ENCODE results near the gene SLC3A2.

Gene SLC3A2

GRCh38 chr11:62919476-62919875, 38.8 kb downstream of the SLC3A2 start:
- Mint-ChIP-seq H3K27me3 (ENCODE audit: low read depth, poor library complexity) (peaks cover 45% of the 10 kb centered on the region), H3K27ac (peak overlapping the region; percentile 79), H3K4me1 (peaks cover 38% of the 10 kb centered on the region), H3K36me3 (ENCODE audit: low read depth) (no peaks in the 10 kb centered on the region), H3K9me3 (peaks cover 10% of the 10 kb centered on the region), H3K4me3 (no peak overlapping the region)
- no peak for DNase-seq
- no peak for TF ChIP-seq CTCF (IDR thresholded peaks at IDR 0.05)

- Mint-ChIP-seq H3K9me3 (peaks cover 10% of the 10 kb centered on the region), H3K27me3 (ENCODE audit: low read depth, poor library complexity) (peaks cover 51% of the 10 kb centered on the region), H3K27ac (peak overlapping the region; percentile 79)
These were observed 39.4 kb downstream of the SLC3A2 start for GRCh38 chr11:62919898-62920640.

DNA sequence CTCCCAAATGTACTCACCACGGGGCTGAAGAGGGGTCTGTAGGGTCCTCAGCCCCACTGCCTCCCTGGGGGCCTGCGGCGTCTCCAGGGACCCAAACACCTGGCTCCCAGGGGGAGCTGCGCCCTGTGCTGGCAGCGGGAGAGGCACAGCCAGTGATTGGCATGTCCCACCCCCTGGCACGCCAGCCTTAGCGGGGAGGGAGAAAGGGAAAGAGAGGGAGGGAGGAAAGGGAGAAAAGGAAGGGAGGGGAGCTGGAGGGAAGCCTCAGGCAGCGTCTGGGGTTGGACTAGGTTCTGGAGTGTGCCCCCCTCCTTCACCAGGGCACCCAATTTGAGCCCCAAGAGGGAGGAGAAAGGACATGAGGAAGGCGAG, 40.5 kb downstream of the SLC3A2 start, which contains the start of gene CHRM1:
TSS of gene CHRM1 (minus strand) at position 163 of the 372 bp plus-strand sequence. CDS start 10,263 bp downstream, outside the sequence.
- H3K9me3 Mint-ChIP-seq: peaks cover 16% of the 10 kb centered on the region
- H3K36me3 Mint-ChIP-seq (ENCODE audit: low read depth): no peaks in the 10 kb centered on the region
- TF ChIP-seq CTCF (IDR thresholded peaks at IDR 0.05): no peak
- peaks cover 47% of the 10 kb centered on the region for H3K4me1 Mint-ChIP-seq
- no peak for DNase-seq
- H3K27ac Mint-ChIP-seq: no peak within 1 kb of the TSS
- H3K27me3 Mint-ChIP-seq (ENCODE audit: low read depth, poor library complexity): peaks cover 57% of the 10 kb centered on the region
- H3K4me3 Mint-ChIP-seq: no peak within 1 kb of the TSS

More at GRCh38 chr11:62919898-62920640, 39.4 kb downstream of the SLC3A2 start:
- H3K4me3 Mint-ChIP-seq: no peak overlapping the region
- H3K36me3 Mint-ChIP-seq (ENCODE audit: low read depth): no peaks in the 10 kb centered on the region
- no peak for DNase-seq
- H3K4me1 Mint-ChIP-seq: peaks cover 38% of the 10 kb centered on the region
- TF ChIP-seq CTCF (IDR thresholded peaks at IDR 0.05): no peak

DNA sequence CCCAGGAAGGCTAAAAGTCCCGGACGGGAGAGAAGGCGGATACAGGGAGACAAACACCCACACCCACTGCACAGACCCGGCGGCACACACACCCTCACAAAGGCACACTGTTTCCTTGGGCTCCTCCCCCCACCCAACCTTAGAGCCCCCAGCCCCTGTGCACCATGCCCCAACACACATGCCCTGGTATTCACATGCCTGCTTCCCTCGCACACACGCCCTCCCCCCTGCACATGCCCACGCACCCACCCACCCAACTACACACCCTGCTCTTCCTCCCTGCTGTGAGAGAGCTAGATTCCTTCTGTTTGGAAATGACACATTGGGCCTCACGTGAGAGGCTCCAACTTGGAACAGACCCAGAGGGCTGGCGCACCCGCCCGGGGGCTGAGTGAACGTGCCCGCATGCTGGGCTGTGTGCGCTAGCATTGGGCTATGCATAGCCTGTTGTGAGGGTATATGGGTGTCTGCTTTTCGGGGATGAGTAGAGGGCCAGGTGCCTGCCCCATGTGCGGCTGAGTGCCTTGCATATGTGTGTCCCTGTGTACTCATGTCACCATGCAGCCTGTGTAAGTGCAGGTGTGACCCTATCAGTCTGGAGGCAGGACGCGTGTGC, 41.0 kb downstream of the SLC3A2 start:
- Mint-ChIP-seq H3K36me3 (ENCODE audit: low read depth) (no peaks in the 10 kb centered on the region), H3K27ac (no peak overlapping the region), H3K4me1 (peaks cover 50% of the 10 kb centered on the region), H3K4me3 (no peak overlapping the region), H3K27me3 (ENCODE audit: low read depth, poor library complexity) (peaks cover 62% of the 10 kb centered on the region), H3K9me3 (peaks cover 16% of the 10 kb centered on the region)
- DNase-seq: no peak
- no peak for TF ChIP-seq CTCF (IDR thresholded peaks at IDR 0.05)

GRCh38 chr11:62922189-62922589, 41.5 kb downstream of the SLC3A2 start:
- no peak for TF ChIP-seq CTCF (IDR thresholded peaks at IDR 0.05)
- H3K4me3 Mint-ChIP-seq: peak overlapping the region; percentile 57
- no peaks in the 10 kb centered on the region for H3K36me3 Mint-ChIP-seq (ENCODE audit: low read depth)
- H3K4me1 Mint-ChIP-seq: peaks cover 51% of the 10 kb centered on the region
- peaks cover 67% of the 10 kb centered on the region for H3K27me3 Mint-ChIP-seq (ENCODE audit: low read depth, poor library complexity)
- H3K9me3 Mint-ChIP-seq: peaks cover 16% of the 10 kb centered on the region
- H3K27ac Mint-ChIP-seq: no peak overlapping the region
- no peak for DNase-seq
